ENCODE data around the gene RAP1B.

Gene RAP1B

DNA sequence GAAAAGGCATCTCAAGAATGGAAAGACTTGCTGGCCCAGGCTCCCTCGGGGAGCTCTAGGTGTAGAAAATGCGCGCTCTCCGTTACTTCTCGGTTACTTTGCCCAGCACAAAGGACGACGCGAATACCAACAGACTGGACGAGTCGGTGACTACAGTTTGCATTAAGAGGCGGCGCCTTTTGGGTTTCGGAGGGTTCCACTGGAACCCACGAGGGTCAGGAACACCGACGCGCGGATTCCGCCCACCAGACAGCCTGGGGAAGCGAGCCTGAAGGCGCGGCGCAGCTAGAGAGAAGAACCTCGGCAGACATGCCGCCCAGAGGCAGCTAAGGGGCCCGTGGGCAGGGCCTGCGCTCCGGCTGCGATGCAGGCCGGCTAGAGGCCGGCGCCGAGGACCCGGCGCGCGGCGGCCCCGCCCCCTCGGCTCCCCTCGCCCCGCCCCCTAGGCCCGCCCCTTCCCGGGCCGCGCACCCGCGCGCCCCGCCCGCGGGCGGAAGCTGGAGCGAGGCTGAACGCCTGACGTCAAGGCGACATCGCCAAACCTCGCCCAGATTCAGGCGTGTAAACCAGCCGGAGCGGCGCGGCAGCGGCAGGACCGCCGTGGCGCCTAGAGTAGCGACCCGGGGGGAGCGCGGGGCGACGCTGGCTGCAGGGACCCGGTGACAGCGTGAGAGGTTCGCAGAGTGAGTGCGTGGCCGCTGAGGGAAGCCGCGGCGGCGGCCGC, at the start of gene RAP1B:
TSS of gene RAP1B (plus strand) at position 530 of the 724 bp plus-strand sequence. CDS start 37,826 bp downstream, outside the sequence.
- peak; percentile 84 for DNase-seq (ENCODE audit: low read depth)

DNA sequence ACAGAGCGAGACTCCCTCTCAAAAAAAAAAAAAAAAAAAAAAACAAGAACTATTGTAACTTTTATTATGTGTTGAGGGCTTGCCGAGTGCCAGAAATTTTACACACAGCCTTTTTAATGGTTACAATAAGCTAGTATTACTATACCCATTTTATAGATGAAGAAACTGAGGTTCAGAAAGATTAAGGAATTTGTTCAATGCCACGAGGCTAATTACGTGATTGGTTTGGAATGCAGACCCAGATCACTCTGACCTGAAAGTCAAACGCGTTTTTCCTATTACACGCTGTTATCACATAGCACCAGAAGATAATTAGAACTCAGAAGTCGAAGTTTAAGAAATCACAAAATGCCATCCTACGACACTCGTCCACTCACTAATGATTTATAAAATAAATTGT, 48.9 kb upstream of the RAP1B start:
- DNase-seq (ENCODE audit: low read depth): no peak

DNA sequence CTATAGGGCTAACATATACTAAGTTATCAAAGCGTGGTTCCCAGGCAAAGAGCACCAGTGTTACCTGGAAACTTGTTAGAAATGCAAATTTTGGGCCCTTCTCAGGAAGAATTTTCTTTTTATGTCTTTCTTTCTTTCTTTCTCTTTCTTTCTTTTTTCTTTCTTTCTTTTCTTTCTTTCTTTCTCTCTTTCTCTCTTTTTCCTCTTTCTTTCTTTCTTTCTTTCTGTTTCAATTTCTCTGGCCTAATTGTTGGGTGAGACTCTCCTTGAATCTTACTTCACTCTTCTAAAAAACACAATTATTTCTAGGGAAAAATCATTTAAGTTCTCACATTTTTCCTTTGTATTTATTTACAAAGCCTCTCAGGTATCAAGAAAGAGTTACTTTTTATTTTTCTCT, 46.5 kb upstream of the RAP1B start:
- DNase-seq (ENCODE audit: low read depth): no peak

DNA sequence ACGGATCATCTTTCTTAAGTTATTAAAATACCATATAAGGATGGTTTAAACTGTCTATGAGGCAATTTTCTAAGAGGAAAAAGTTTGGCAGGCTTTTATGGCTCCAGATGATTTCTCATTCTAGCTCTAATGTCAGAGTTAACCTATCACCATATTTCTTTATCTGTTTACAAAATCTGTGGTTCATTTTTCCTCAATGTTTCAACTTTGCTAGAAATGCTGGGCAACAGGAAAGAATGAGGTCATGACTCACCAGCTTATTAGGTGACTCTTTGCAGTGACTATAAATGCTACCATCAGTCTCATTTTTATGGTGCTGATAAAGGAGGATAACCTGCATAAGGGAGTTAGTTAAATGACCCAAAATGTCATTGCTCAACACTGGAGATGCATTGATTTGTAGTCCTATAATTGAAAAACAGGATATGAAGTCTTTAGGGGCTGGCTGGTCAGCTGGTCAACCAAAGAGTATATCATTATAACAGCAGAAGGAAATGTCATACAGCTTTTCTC, 45.3 kb upstream of the RAP1B start:
- DNase-seq (ENCODE audit: low read depth): no peak

DNA sequence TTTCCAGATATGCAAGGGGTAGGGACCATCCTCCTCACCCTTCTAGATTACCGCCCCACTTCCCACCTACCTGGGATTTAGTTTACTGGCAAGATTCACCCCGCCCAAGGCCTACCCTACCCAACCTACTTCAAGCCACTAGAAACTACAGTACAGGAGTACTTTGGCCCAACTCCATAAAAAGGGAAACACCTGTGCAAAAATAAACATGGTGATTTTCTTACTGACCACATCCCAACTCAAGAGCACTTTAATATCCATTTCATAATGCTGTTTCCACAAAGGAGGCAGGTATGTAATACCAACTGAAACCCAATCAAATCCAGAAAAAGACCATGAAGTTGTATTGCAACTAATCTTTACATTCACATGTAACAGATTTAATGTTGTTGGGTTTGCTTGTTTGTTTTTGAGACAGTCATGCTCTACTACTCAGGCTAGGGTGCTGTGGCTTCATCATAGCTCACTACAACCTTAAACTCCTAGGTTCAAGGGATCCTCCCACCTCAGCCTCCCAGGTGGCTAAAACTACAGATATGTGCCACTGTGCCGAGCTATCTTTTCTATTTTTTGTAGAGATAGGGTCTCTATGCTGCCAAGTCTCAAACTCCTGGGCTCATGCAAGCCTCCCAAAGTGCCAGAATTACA, 41.7 kb upstream of the RAP1B start:
- no peak for DNase-seq (ENCODE audit: low read depth)

DNA sequence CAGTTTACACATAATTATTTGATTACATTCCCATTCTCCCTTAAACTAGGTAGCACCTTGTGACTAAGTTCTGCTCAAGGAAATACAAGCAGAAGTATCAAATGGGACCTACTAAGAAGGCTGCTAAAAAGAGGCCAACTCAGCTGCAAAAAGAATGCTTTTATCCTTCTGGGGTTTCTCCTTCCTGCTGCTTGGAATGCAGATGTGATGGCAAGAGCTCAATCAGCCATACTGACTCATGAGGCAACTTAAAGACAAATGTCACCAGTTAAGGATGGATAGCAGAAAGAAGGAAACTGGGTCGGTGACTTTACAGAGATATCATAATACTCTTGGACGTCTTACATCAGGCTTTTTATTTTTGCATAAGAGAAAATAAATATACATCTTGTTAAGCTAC, 38.0 kb upstream of the RAP1B start:
- DNase-seq (ENCODE audit: low read depth): no peak

DNA sequence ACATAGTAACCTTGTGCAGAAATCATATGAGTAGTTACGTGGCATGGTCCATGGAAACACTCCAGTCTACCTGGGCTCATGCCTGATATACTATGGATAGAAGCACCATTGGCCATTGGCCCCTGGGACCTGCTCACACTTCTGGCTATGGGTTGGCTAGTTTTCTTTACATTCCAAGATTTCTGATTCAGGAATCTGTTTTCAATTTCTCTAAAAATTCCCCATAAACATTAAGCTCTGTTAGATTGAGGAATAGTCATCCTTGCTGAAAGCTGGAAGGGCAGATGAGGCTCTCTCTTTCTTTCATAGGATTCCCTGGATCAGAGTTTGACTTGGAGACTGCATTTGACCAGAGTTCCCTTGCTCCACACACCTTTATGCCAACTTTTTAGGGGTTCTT, 37.3 kb upstream of the RAP1B start:
- no peak for DNase-seq (ENCODE audit: low read depth)

DNA sequence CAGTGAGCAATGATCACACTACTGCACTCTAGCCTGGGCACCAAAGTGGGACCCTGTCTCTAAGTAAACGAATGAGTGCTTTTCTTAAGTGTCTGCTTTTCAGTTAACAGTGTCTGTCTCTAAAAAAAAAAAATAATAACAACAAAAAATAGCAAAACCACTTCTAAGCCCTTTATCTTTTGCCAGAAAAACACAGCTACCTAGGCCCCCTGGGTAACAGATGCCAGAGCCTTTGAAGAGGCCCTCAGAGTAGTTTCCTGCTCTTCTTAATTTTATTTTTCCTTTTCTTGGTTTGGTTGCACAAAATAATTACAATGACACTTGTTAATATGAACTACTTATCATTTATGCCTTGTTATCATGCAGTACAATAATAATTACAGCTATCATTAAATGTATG, 32.8 kb upstream of the RAP1B start:
- no peak for DNase-seq (ENCODE audit: low read depth)

DNA sequence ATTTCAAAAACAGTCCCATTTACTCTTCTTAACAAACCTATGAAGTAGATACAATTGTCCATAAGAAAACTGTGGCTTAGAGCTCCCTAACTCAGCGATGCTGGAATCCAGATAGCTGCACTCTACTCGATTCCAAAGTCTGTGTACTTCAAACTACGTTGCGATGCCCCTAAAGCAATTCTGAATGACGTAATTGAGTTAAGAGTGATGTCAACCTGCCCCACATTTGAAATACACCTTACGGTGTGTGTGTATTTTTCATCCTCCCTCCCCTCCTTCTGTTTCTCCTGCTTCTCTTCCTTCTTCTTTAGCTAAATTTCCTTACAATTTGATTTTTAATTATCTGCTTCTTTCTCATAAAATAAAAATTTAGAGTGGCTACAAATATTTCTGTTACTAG, 31.9 kb upstream of the RAP1B start:
- DNase-seq (ENCODE audit: low read depth): no peak

DNA sequence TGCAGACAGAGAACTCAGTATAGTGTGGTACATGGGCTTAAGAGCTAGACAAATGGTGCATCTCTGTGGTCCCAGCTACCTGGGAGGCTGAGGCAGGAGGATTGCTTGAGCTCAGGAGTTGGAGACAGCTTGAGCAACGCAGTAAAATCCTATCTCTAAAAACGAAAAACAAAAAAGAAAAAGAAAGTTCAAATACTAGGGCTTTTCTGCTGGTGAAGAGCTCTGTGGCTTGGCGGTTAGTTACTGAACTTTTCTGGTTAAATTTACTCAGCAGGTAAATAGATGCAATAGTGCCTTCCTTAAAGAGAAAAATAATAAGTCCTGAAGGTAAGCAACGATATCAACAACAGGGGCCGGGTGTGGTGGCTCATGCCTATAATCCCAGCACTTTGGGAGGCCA, 31.4 kb upstream of the RAP1B start:
- no peak for DNase-seq (ENCODE audit: low read depth)

DNA sequence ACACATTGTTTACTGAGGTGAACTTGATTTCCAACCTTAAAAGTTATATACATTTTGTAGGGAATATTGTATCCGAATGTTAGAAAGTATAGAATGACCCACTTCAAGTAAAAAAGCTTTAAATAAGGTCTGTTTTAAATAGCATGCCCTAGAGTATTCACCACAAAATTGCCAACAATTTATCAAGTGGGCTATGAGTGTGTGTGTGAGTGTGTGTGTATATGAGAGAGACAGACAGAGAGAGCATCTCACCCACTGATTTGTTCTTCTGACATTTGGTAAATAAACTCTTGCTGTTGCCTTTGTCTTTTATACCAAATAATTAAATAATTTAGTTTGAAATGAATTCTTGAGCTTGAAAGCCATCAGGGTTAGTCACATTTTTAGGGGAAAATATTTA, 29.8 kb upstream of the RAP1B start:
- no peak for DNase-seq (ENCODE audit: low read depth)

DNA sequence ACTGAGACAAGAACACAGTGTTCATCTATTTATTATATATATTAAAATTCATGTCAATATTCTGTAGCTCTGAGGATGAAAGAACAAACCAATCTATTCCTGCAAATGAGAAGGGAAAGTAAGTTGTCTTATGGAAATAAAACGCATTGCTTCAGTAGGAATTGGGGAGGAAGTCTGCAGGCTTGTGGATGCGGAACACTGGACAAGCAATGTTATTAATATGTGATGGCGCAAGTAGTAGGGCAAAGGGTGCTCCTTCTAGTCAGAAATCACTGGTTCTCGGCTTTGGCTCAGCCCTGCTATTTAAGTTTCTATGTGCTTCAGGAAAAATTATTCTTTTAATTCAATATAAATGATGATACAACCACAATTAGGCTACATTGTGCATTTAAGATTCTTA, 28.8 kb upstream of the RAP1B start:
- no peak for DNase-seq (ENCODE audit: low read depth)

DNA sequence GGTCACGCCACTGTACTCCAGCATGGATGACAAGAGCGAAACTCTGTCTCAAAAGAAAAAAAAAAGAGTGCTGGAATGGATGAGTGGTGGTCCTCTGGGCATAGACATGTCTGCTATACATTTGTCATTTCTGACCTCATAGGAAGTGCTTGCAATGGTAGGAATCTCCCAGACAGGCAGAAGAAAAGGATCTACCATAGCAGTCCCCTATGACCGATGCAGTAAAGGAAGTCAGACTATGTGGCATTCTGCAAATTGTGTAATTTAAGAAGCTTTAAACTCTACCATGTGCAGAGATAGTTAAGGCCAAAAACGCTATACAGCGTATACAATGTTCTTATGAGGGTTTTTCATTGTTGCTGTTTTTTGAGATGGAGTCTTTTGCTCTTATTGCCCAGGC, 24.7 kb upstream of the RAP1B start:
- DNase-seq (ENCODE audit: low read depth): no peak

DNA sequence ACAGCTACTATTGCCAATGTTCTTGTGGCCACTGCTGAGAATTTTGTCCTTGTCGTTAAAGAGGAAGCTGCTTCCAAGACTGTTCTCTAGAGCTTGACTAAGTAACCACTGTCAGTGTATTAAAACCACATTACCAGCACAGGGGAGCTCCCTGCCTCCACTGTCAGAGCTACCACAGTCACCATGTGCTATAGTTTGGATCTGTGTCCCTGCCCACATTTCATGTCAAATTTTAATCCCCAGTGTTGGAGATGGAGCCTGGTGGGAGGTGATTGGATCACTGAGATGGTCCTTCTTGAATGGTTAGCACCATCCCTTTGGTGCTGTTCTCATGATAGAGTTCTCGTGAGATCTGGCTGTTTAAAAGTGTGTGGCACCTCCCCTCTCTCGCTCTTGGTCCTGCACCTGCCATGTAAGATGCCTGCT, 23.2 kb upstream of the RAP1B start:
- DNase-seq (ENCODE audit: low read depth): no peak

DNA sequence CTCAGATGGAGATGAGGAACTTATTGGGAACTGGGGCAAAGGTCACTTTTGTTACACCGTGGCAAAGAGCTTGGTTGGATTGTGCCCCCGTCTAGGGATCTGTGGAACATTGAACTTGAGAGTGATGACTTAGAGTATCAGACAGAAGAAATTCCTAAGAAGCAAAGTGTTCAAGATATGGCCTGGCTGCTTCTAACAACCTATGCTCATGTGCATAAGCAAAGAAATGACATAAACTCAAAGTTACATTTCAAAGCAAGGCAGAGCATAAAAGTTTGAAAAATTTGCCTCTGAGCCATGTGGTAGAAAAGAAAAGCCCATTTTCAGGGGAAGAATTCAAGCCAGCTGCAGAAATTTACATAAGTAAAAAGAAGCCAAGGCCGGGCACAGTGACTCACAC, 21.5 kb upstream of the RAP1B start:
- DNase-seq (ENCODE audit: low read depth): no peak

DNA sequence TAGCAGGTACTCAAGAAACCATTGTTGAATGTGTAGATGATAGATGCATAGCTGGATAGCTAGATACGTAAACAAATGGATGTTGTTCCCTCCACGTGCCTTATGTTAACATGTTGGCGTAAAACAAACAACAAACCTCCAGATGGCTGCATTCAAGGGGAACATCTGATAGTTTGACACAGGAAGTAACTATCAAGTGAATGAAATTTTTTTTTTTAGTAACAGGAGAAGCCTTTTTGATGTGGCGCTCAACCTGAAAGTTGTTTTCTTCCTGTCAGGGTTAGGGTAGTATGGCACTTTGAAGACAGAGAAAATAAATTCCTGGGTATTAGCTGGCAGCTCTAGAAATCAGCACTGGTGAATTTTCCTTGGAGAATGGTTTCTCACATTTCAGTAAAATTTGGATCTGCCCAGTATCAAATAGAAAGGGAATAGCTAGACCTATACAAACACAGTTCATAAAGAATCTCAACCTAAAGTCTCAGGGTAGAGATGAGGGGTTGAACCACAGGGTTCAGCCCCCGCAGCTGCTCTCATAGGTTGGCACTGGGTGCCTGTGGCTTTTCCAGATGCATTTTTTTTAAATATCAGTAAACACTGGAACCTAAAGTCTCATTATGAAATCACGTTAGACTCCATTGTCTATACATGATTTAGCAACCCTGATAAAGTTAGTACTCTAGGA, 18.8 kb upstream of the RAP1B start:
- DNase-seq (ENCODE audit: low read depth): no peak

DNA sequence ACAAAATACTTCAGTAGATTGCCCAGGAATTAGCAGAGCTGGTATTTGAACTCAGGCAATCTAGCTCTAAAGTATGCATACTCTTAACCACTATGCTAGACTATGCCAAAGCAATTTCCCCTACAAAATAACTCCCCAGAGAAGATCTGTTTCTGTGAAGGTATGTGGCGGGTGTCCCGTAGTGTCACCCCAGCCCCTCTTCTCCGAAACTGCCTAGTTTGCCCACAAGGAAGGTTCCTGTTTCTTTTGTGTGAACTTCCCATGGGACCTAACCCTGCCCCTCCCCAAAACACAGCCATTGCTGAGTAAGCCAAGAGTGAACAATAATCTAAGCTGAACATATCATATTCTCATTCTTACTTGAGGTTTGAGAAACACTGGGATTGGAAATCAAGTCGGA, 15.5 kb upstream of the RAP1B start:
- no peak for DNase-seq (ENCODE audit: low read depth)

DNA sequence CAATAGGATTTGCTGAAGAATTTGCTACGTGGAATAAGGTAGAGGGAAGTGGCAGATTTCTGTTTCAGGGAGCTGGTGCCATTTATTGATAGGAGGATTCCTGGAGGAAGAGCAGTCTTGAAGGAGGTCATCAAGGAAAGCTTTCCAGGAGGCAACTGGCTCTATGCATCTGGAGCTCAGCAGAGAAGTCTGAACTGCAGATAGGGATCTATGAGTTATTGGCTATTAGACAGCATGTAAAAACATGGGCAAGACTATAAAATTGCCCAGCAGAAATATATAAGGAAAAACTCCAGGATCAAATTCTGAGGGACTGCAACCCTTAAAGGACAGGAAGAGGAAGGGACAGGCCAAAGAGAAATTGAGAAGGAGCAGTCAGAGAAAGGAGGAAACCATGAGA, 8.9 kb upstream of the RAP1B start:
- no peak for DNase-seq (ENCODE audit: low read depth)

DNA sequence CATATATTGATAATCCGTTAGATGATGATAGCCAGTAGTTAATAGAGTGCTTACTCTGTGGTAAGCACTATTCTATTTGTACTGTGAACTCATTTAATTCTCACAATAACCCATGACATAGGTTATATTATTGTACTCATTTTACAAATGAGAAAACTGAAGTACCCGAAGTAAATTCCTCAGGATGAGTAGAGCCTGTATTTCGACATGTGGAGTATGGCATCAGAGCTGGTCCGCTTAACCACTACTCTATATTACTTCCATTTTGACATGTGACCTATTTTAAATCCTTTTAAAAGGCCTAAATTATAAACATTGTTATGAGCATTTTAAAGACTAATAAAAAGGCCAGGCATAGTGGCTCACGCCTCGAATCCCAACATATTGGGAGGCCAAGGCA, 8.0 kb upstream of the RAP1B start:
- DNase-seq (ENCODE audit: low read depth): no peak

DNA sequence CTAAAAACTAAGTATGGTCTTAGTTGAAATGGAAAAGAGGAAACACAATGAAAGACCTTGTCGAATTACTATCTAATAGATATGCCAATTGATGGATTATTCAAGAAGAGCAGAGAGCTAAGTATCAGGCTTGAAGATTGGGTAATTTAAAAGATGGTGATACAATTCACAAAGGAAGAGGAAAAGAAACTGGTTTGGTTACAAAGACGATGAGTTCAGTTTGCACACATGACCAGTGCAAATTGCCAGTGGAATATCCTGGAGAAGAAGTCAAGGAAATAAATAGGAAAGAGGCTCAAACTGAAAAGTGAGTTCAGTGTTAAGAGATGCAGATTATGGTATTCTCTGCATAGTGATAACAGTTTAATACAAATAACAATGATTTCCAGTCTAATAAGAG, 2.5 kb upstream of the RAP1B start:
- no peak for DNase-seq (ENCODE audit: low read depth)

DNA sequence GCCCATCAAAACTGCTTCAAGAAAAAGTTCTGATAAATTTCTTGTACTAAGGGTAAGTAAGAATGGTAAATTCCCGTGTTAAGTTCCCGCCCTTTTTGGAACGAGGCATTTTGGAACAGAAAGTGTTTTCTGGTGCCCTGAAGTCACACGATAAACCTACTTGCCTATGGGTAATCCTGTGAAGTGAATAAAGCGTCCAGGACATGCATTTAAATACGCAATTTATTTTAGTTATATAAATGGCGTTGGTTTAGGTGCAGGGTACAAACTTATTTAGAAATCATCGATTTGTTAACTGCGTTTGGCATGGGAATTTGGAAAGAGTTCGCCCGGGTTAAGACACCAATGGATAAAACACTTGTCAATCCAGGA, 715 bp upstream of the RAP1B start:
- DNase-seq (ENCODE audit: low read depth): no peak

DNA sequence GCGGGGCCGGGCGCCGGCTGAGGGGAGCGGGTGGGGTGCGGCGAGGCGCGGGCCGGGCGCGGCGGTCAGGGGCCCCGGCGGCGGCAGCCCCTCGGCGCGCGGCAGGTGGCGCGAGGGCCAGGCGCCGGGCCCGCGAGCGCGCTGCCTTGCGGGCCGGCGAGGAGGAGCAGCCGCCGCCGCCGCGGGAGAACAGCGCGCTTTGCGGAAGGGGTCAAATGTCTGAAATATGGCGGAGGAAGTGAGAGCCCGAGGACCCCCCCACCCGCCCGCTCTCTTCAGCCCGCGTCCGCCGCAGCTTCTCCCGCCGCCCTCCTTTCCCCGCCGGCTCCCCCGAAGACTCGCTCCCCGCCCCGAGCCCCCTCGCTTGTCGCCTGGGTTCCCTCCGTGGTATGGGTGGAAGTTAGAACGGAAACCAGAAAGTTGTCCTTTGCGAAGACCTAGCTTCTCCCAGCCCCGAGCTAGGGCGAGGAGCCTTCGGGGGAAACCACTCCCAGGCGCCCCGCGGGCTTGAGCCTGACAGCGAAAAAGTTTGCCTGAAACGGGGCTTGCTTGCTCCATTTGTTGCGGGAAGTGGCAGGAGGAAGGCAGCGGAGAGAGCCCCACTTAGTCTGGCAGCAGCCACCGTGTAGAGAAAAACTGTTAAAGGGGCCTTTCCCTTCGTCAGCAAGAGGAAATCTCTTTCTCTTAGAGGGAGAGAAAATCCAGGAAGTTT, 551 bp downstream of the RAP1B start:
- no peak for DNase-seq (ENCODE audit: low read depth)

DNA sequence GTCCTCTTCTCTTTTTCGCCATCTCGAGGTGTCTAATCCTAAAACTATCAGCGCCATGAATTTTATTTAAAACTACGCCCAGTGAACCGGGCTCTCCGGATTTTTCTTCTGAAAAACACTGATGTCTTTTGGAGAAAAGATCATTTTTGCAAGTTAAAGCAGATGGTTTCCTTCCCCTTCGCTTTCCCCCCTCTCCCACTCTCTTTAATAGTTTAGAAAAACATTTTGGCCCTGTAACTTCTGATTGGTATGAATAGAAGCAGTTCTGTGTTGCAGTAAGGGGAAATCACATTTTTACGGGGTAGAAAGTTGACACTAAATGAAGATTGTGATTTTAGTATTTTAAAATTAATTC, 1.1 kb downstream of the RAP1B start:
- DNase-seq (ENCODE audit: low read depth): no peak

Measured in stimulated activated CD4-positive, alpha-beta T cell treated with anti-CD3 and anti-CD28 coated beads, Interleukin-2, amount 100 ng/mL, for 4 hours (primary cell).